IPS-NIHi7 (cell line): ENCODE data around the gene ARFGAP3.
"Not testable (repeated sequence)": the region's sequence is repeated elsewhere in the genome, so short reads cannot be mapped to it uniquely, and the experiment has no call there.

Experiments used
- DNase-seq: peaks from one replicate; pipeline ENCODE4 v3.0.0; 2012; ENCODE audit warnings: mixed read lengths; ENCODE audit errors: extremely low spot score

The ARFGAP3 gene

GRCh38 chr22:42794551-42795510 is 62.2 kb downstream of the ARFGAP3 start:
- DNase-seq, result peak; percentile 48

- peak; percentile 5 for DNase-seq
Observed at GRCh38 chr22:42793848-42794405, 63.1 kb downstream of the ARFGAP3 start.

GRCh38 chr22:42792909-42793847 is 63.9 kb downstream of the ARFGAP3 start:
- DNase-seq, result no peak

GRCh38 chr22:42792453-42792908 is 64.6 kb downstream of the ARFGAP3 start:
- no peak for DNase-seq

- no peak for DNase-seq
Observed at GRCh38 chr22:42791721-42792452, 65.2 kb downstream of the ARFGAP3 start.

GRCh38 chr22:42788466-42788865 is 68.6 kb downstream of the ARFGAP3 start:
- no peak for DNase-seq

GRCh38 chr22:42788021-42788420 is 69.1 kb downstream of the ARFGAP3 start:
- DNase-seq, result no peak

- DNase-seq, result no peak
Observed at GRCh38 chr22:42787357-42787736, 69.7 kb downstream of the ARFGAP3 start.

GRCh38 chr22:42786606-42787356 is 70.3 kb downstream of the ARFGAP3 start:
- DNase-seq, result no peak

- no peak for DNase-seq
Observed at GRCh38 chr22:42785706-42786499, 71.2 kb downstream of the ARFGAP3 start.

GRCh38 chr22:42782306-42782705 is 74.8 kb downstream of the ARFGAP3 start:
- DNase-seq, result not testable (repeated sequence)

- peak; percentile 80 for DNase-seq
Observed at GRCh38 chr22:42780070-42780540, 77.0 kb downstream of the ARFGAP3 start.

GRCh38 chr22:42777126-42777525 is 79.9 kb downstream of the ARFGAP3 start:
- DNase-seq, result no peak

- DNase-seq, result no peak
Observed at GRCh38 chr22:42773167-42773566, 83.9 kb downstream of the ARFGAP3 start.

- DNase-seq, result no peak
Observed at GRCh38 chr22:42772647-42773046, 84.4 kb downstream of the ARFGAP3 start.

GRCh38 chr22:42770941-42771647 is 86.0 kb downstream of the ARFGAP3 start:
- DNase-seq, result no peak

GRCh38 chr22:42770448-42770726 is 86.7 kb downstream of the ARFGAP3 start:
- no peak for DNase-seq

GRCh38 chr22:42769574-42770447 is 87.3 kb downstream of the ARFGAP3 start:
- no peak for DNase-seq
